ENCODE data around the gene GLYAT. TPM values are rescaled to one million over a fixed set of nuclear protein-coding genes. Genes with fewer than 3 reads are reported as not detected.

The GLYAT gene
- total RNA-seq, 1 donor from 2014 or later: not detected

GRCh38 chr11:58774164-58774593 is 42.4 kb upstream of the GLYAT start:
- Mint-ChIP-seq H3K4me3 (no peak overlapping the region), H3K9me3 (peaks cover 16% of the 10 kb centered on the region), H3K27me3 (ENCODE audit: low read depth) (peaks cover 2% of the 10 kb centered on the region), H3K27ac (ENCODE audit: unreplicated experiment) (no peak overlapping the region), H3K36me3 (ENCODE audit: low read depth) (peaks cover 2% of the 10 kb centered on the region), H3K4me1 (no peaks in the 10 kb centered on the region)
- no peak for DNase-seq (ENCODE audit: low read depth, low spot score)
- TF ChIP-seq CTCF (conservative IDR thresholded peaks at IDR 0.05): no peak

- H3K27ac Mint-ChIP-seq (ENCODE audit: unreplicated experiment): no peak overlapping the region
- no peak for TF ChIP-seq CTCF (conservative IDR thresholded peaks at IDR 0.05)
- H3K9me3 Mint-ChIP-seq: peaks cover 11% of the 10 kb centered on the region
- peaks cover 2% of the 10 kb centered on the region for H3K27me3 Mint-ChIP-seq (ENCODE audit: low read depth)
- H3K4me1 Mint-ChIP-seq: no peaks in the 10 kb centered on the region
- DNase-seq (ENCODE audit: low read depth, low spot score): no peak
- H3K36me3 Mint-ChIP-seq (ENCODE audit: low read depth): peaks cover 2% of the 10 kb centered on the region
- no peak overlapping the region for H3K4me3 Mint-ChIP-seq
These were observed 41.6 kb upstream of the GLYAT start for GRCh38 chr11:58773337-58773736.

- H3K27me3 Mint-ChIP-seq (ENCODE audit: low read depth): peaks cover 2% of the 10 kb centered on the region
- H3K36me3 Mint-ChIP-seq (ENCODE audit: low read depth): peaks cover 2% of the 10 kb centered on the region
- no peak for TF ChIP-seq CTCF (conservative IDR thresholded peaks at IDR 0.05)
- no peak overlapping the region for H3K4me3 Mint-ChIP-seq
- no peak for DNase-seq (ENCODE audit: low read depth, low spot score)
- no peak overlapping the region for H3K27ac Mint-ChIP-seq (ENCODE audit: unreplicated experiment)
- H3K9me3 Mint-ChIP-seq: peaks cover 8% of the 10 kb centered on the region
- no peaks in the 10 kb centered on the region for H3K4me1 Mint-ChIP-seq
These were observed 40.9 kb upstream of the GLYAT start for GRCh38 chr11:58772329-58773285.

DNA sequence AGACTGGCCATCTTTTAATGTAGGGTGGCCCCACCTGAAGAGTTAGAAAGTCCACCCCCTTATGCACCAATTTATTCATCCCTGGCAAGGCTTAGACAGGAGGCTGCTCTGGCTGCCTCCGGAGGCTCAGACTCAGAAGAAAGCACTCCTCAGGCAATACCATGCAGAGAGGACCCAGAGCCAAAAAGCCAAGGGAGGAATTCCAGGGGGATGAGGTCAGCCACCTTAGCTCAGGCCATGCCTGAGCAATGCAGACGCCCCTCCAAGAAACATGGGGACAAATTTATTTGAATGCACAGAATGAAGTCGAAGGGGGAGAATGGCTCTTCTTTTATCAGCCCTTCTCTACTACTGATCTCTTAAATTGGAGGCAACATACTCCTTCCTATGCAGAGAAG is 39.7 kb upstream of the GLYAT start:
- no peak overlapping the region for H3K4me3 Mint-ChIP-seq
- H3K9me3 Mint-ChIP-seq: peaks cover 4% of the 10 kb centered on the region
- no peak for TF ChIP-seq CTCF (conservative IDR thresholded peaks at IDR 0.05)

DNA sequence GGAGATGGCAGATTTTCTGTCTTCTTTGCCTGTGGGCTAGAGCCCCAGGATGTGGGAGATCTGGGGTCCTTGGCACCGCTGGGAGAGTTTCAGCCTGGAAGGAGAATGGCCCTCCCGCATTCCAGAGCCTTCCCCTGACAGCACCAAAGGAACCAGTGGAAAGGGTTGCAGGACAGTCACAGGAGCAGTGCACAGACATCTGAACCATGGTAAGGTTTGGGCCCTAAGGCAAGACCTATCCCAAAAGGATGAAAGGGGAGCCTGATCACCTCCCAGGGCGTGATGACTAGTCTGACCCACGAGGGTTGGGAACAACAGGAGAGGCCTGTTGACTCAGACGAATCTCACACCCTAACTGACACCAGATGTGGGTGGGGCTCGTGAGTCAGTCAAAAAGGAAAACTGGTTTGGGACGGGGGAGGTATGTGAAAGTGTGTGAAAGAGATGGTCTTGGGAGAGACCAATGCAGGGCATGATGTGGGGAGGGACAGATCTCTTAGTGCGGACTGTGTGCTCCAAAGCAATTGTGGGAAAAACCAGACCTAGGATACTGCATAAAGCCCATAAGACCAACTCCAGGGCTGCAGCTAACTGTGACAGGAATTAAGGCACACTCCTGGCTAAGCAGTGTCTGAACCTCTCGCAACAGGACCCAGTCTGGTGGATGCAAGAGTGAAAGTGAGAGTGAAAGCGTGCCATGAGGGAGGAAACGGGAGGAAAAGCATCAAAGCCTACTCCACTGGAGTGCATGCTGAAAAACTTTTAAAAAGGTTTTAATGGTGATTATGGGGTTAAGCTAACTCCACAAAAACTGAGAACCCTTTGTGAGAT is 39.1 kb upstream of the GLYAT start:
- no peak for TF ChIP-seq CTCF (conservative IDR thresholded peaks at IDR 0.05)
- Mint-ChIP-seq H3K9me3 (peaks cover 7% of the 10 kb centered on the region), H3K27ac (ENCODE audit: unreplicated experiment) (no peak overlapping the region), H3K36me3 (ENCODE audit: low read depth) (peaks cover 2% of the 10 kb centered on the region), H3K4me3 (no peak overlapping the region), H3K27me3 (ENCODE audit: low read depth) (no peaks in the 10 kb centered on the region), H3K4me1 (no peaks in the 10 kb centered on the region)
- no peak for DNase-seq (ENCODE audit: low read depth, low spot score)

More for the DNA sequence above, 39.7 kb upstream of the GLYAT start:
- H3K27ac Mint-ChIP-seq (ENCODE audit: unreplicated experiment): no peak overlapping the region
- DNase-seq (ENCODE audit: low read depth, low spot score): no peak
- H3K4me1 Mint-ChIP-seq: no peaks in the 10 kb centered on the region
- peaks cover 2% of the 10 kb centered on the region for H3K36me3 Mint-ChIP-seq (ENCODE audit: low read depth)
- no peaks in the 10 kb centered on the region for H3K27me3 Mint-ChIP-seq (ENCODE audit: low read depth)

Data from neural crest cell (in vitro differentiated cells).